HUES48 (cell line): ENCODE measurements around the gene MDK.

Source experiments
- H3K27ac ChIP-seq: one replicate; pipeline ENCODE4 v1.7.0; 2013; ENCODE audit warnings: low read depth, low read length, inconsistent platforms
- H3K27me3 ChIP-seq: 2 replicates; pipeline ENCODE4 v1.6.1; 2013; ENCODE audit warnings: mild to moderate bottlenecking, low read length; ENCODE audit not compliant: control insufficient read depth, insufficient read depth
- H3K36me3 ChIP-seq: 2 replicates; pipeline ENCODE4 v1.6.1; 2013; ENCODE audit warnings: low read length; ENCODE audit not compliant: control insufficient read depth, insufficient read depth
- H3K4me1 ChIP-seq: 2 replicates; pipeline ENCODE4 v1.6.1; 2013; ENCODE audit warnings: mild to moderate bottlenecking, low read length; ENCODE audit not compliant: control insufficient read depth, insufficient read depth
- H3K4me3 ChIP-seq: 2 replicates; pipeline ENCODE4 v1.5.1; 2013; ENCODE audit warnings: mild to moderate bottlenecking, low read depth, low read length
- H3K9ac ChIP-seq: 2 replicates; pipeline ENCODE4 v1.6.1; 2013; ENCODE audit warnings: mild to moderate bottlenecking, low read depth, low read length, moderate library complexity
- H3K9me3 ChIP-seq: 2 replicates; pipeline ENCODE4 v1.6.1; 2013; ENCODE audit warnings: low read length; ENCODE audit not compliant: control insufficient read depth, insufficient read depth

MDK gene

DNA sequence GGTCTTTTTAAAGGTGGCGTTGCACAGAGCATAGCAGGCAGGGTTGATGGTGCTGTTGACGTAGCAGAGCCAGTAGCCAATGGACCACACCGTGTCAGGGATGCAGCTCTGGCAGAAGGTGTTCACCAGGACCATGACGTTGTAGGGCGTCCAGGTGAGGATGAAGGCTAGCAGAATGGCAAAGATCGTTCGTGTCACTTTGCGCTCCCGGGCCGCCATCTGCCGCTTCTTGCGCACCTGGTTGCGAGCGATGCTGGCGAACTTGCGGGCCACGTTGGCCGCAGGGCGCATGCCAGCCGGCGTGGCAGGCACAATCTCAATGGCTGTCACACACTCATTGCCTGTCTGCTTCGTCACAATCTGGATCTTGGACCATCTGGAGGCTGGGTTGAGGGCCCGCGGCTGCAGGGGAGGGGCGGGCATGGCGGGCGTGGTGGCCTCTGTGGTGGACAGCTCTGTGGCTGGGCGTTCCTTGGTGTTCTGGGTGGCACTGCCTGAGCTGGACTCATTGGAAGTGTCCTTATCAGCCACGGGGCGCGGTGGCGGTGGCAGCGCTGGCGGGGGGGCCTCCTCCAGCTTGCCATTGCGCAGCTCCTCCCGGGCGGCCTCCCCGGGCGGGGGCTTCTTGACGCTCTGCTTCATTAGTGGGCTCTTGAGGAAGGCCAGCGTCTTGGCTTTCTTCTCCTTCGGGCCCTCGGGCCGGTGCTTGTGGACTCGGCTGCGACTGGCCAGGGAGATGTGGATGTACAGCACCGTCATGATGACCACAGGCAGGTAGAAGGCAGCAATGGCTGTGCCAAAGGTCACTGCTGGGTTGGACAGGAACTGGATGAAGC lies 3.9 kb downstream of the MDK start:
- H3K9ac ChIP-seq = no peak overlapping the region

DNA sequence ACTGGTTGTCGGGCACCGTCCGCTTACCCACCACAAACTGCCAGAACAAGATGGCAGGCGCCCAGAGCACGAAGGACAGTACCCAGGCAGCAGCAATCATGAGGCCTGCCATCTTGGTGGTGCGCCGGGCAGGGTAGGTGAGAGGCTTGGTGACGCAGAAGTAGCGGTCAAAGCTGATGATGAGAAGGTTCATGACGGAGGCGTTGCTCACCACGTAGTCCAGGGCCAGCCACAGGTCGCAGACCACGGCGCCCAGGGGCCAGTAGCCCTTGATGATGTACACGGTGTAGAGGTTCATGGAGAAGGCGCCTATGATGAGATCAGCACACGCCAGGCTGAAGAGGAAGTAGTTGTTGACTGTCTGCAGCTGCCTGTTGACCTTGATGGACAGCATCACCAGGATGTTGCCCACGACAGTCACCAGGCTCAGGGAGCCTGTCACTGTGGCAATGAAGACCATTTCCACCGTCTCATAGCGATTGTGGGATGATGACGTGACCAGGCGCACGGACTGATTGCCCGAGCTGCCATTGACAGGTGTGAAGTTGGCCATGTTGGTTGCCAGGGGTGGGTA lies 4.6 kb downstream of the MDK start:
- Histone ChIP-seq H3K9ac (no peak overlapping the region), H3K9me3 (no peaks in the 10 kb centered on the region), H3K4me3 (no peak overlapping the region), H3K4me1 (peaks cover 34% of the 10 kb centered on the region), H3K27ac (no peak overlapping the region), H3K27me3 (peaks cover 48% of the 10 kb centered on the region), H3K36me3 (peaks cover 4% of the 10 kb centered on the region; the same call in 1 of the 2 replicates)

More for the DNA sequence above, 3.9 kb downstream of the MDK start:
- Histone ChIP-seq H3K9me3 (no peaks in the 10 kb centered on the region), H3K27me3 (peaks cover 41% of the 10 kb centered on the region), H3K36me3 (peaks cover 4% of the 10 kb centered on the region; the same call in 1 of the 2 replicates), H3K27ac (no peak overlapping the region), H3K4me3 (no peak overlapping the region), H3K4me1 (peaks cover 32% of the 10 kb centered on the region)

- Histone ChIP-seq H3K36me3 (peaks cover 4% of the 10 kb centered on the region; the same call in 1 of the 2 replicates), H3K27ac (no peak overlapping the region), H3K9ac (no peak overlapping the region), H3K27me3 (peaks cover 52% of the 10 kb centered on the region), H3K4me3 (no peak overlapping the region), H3K4me1 (peaks cover 34% of the 10 kb centered on the region), H3K9me3 (no peaks in the 10 kb centered on the region)
These were observed 5.2 kb downstream of the MDK start for GRCh38 chr11:46386674-46387073.

DNA sequence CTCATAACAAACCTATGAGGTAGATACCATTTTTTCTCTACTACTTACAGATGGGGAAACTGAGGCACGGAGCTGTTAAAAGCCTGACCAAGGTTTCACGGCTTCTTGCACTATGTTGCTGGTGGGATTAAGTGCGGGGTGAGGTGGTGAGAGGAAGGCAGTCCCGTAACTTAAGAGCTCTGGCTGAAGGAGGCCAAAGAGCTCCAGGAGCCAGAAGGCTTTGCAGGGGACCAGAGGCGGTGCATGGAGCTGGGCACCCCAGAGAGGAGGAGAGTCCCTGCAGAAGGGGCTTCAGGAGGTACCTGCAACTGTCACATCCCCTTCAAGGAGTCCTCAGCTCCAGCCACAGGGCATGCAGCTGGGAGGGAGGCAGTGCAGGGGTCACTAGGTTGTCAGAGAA lies 6.0 kb downstream of the MDK start:
- H3K27ac ChIP-seq = no peak overlapping the region
- no peak overlapping the region for H3K4me3 ChIP-seq
- peaks cover 4% of the 10 kb centered on the region; the same call in 1 of the 2 replicates for H3K36me3 ChIP-seq
- no peaks in the 10 kb centered on the region for H3K9me3 ChIP-seq
- H3K27me3 ChIP-seq = peaks cover 56% of the 10 kb centered on the region
- no peak overlapping the region for H3K9ac ChIP-seq
- peaks cover 34% of the 10 kb centered on the region for H3K4me1 ChIP-seq

DNA sequence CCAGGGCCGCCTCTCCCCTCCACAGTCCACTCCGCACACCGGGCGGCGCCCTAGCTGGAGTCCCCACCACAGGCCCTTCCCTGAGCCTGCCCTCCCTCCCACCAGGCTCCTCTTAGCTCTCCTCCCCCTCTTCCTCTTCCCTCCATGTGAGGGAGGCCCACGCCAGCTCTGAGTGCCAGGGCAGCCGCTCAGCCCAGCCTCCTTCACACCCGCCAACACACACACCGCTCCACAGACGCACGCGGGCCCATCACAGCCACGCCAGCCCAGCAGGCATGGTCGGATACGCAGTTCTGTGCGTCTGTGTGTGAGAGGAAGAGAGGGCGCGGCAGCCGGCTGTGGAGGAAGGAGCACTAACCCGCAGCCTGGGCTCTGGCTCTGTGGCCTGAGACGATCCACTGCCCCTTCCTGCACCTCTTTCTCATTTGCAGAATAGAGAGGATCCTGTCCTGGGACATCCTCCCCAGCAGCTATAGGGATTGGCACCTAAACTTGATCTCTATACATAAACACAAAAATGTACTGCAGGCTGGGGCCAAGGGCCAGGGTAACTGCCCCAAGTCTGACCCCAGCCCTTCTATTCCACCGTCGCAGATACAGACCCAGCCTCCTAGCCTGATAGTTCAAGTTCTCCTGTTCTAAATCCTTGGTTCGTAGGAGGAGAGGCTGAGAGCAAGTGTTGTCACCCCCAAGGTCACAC lies 6.6 kb downstream of the MDK start:
- H3K4me1 ChIP-seq = peaks cover 28% of the 10 kb centered on the region
- H3K9me3 ChIP-seq = no peaks in the 10 kb centered on the region
- H3K27me3 ChIP-seq = peaks cover 57% of the 10 kb centered on the region
- no peak overlapping the region for H3K9ac ChIP-seq
- no peak overlapping the region for H3K4me3 ChIP-seq
- H3K27ac ChIP-seq = no peak overlapping the region
- H3K36me3 ChIP-seq = peaks cover 4% of the 10 kb centered on the region; the same call in 1 of the 2 replicates

DNA sequence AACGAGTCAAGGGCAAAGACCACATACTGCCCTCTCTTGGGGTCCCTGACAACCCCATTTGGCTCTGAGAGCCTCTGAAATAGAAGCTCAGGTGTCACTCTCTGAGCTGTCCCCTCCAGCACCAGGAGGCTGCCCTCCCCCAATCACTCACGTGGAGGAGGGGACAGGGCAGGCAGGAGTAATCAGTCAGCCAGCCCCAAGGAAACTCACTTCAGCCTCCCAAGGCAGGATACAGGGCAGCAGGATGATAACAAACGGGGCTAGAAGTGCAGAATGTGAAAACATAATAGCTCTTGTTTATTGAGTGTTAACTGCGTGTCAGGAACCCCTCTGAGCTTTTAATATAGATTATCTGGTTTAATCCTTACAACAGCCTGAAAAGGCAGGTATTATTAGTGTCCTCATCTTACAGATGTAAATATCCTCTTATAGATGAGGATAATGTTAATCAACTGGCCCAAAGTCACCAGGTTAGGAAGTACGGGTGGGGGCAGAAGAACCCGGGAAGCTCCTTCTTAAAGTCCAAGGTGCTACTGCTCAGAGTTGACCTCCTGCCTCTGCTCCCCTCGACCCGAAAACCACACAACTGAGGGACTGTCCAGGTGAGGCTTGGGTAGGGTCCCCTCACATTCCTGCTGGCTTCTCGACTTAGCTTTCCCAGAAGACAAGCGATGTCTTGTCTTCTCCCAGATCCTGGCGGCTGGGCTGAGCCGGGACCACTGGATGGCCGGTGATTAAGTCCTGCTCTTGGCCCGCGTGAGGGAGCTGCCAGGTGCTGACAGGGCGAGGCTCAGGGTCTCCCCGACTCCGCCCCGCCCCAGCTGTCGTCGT lies 7.4 kb downstream of the MDK start:
- Histone ChIP-seq H3K36me3 (no peaks in the 10 kb centered on the region), H3K9me3 (no peaks in the 10 kb centered on the region), H3K27me3 (peaks cover 63% of the 10 kb centered on the region), H3K27ac (peak overlapping the region; percentile 11), H3K9ac (no peak overlapping the region), H3K4me1 (peaks cover 24% of the 10 kb centered on the region), H3K4me3 (peak overlapping the region; percentile 65)

- Histone ChIP-seq H3K9ac (no peak overlapping the region), H3K4me3 (peak overlapping the region; percentile 65), H3K4me1 (peaks cover 24% of the 10 kb centered on the region), H3K9me3 (no peaks in the 10 kb centered on the region), H3K27ac (peak overlapping the region; percentile 11), H3K36me3 (no peaks in the 10 kb centered on the region), H3K27me3 (peaks cover 63% of the 10 kb centered on the region)
These were observed 8.2 kb downstream of the MDK start for GRCh38 chr11:46389450-46390330.

GRCh38 chr11:46390331-46391171 lies 9.1 kb downstream of the MDK start:
- H3K36me3 ChIP-seq = no peaks in the 10 kb centered on the region
- no peak overlapping the region for H3K27ac ChIP-seq
- H3K27me3 ChIP-seq = peaks cover 63% of the 10 kb centered on the region
- H3K4me1 ChIP-seq = peaks cover 24% of the 10 kb centered on the region
- no peaks in the 10 kb centered on the region for H3K9me3 ChIP-seq
- H3K4me3 ChIP-seq = peak overlapping the region; percentile 65
- no peak overlapping the region for H3K9ac ChIP-seq

DNA sequence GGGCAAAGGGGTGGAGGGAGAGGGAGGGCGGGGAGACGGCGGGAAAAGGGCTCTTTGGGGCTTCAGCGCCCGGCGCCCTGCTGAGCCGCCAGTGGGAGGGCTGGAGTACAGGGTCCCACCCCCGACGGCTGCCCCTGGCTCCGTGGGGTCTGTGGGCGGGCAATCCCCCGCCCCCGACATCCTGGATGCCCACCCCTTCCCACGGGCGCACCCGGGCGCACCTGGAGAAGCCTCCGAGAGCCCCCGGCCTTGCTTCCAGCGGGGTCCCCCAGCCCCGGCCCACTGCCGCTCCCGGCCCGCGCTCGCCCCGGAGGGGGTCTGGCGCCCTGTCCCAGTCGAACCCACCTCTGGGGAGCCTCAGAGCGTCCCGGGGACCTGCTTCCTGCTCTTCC lies 9.7 kb downstream of the MDK start:
- Histone ChIP-seq H3K9me3 (no peaks in the 10 kb centered on the region), H3K4me3 (peak overlapping the region; percentile 67; the same call in 1 of the 2 replicates), H3K36me3 (0 out of 2 replicates have a peak, but pooled peaks cover 4% of the 10 kb centered on the region), H3K9ac (no peak overlapping the region), H3K4me1 (peaks cover 24% of the 10 kb centered on the region), H3K27ac (no peak overlapping the region), H3K27me3 (peaks cover 59% of the 10 kb centered on the region)
